ENCODE data around the gene VSIG4. TPM values are rescaled to one million over a fixed set of nuclear protein-coding genes. Genes with fewer than 3 reads are reported as not detected.

Gene VSIG4
- polyA plus RNA-seq, 1 of the 3 experiments (the other 2 are of a cell fraction), result not detected

- no peak for TF ChIP-seq FOXM1 (IDR thresholded peaks at IDR 0.05; ENCODE audit: low read depth)
- TF ChIP-seq SMC3 (IDR thresholded peaks at IDR 0.05; ENCODE audit: low read depth, low read length), result peak; percentile 56
- TF ChIP-seq, protein P1, sequence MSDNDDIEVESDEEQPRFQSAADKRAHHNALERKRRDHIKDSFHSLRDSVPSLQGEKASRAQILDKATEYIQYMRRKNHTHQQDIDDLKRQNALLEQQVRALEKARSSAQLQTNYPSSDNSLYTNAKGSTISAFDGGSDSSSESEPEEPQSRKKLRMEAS (IDR thresholded peaks at IDR 0.05; ENCODE audit: low read depth), result no peak
- TF ChIP-seq, protein P2, sequence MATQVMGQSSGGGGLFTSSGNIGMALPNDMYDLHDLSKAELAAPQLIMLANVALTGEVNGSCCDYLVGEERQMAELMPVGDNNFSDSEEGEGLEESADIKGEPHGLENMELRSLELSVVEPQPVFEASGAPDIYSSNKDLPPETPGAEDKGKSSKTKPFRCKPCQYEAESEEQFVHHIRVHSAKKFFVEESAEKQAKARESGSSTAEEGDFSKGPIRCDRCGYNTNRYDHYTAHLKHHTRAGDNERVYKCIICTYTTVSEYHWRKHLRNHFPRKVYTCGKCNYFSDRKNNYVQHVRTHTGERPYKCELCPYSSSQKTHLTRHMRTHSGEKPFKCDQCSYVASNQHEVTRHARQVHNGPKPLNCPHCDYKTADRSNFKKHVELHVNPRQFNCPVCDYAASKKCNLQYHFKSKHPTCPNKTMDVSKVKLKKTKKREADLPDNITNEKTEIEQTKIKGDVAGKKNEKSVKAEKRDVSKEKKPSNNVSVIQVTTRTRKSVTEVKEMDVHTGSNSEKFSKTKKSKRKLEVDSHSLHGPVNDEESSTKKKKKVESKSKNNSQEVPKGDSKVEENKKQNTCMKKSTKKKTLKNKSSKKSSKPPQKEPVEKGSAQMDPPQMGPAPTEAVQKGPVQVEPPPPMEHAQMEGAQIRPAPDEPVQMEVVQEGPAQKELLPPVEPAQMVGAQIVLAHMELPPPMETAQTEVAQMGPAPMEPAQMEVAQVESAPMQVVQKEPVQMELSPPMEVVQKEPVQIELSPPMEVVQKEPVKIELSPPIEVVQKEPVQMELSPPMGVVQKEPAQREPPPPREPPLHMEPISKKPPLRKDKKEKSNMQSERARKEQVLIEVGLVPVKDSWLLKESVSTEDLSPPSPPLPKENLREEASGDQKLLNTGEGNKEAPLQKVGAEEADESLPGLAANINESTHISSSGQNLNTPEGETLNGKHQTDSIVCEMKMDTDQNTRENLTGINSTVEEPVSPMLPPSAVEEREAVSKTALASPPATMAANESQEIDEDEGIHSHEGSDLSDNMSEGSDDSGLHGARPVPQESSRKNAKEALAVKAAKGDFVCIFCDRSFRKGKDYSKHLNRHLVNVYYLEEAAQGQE (IDR thresholded peaks at IDR 0.05; ENCODE audit: low read depth, low read length), result no peak
- TF ChIP-seq, protein P3, sequence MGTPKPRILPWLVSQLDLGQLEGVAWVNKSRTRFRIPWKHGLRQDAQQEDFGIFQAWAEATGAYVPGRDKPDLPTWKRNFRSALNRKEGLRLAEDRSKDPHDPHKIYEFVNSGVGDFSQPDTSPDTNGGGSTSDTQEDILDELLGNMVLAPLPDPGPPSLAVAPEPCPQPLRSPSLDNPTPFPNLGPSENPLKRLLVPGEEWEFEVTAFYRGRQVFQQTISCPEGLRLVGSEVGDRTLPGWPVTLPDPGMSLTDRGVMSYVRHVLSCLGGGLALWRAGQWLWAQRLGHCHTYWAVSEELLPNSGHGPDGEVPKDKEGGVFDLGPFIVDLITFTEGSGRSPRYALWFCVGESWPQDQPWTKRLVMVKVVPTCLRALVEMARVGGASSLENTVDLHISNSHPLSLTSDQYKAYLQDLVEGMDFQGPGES (IDR thresholded peaks at IDR 0.05; ENCODE audit: low read depth, low read length), result no peak
- no peak for TF ChIP-seq NRF1 (IDR thresholded peaks at IDR 0.05; ENCODE audit: low read depth, low read length)
- TF ChIP-seq POLR2AphosphoS5 (IDR thresholded peaks at IDR 0.05; ENCODE audit: low read depth, low read length), result no peak
- TF ChIP-seq FOSL2 (IDR thresholded peaks at IDR 0.05; ENCODE audit: borderline replicate concordance, low read depth), result no peak
- TF ChIP-seq RFX5 (IDR thresholded peaks at IDR 0.05; ENCODE audit: low read length), result peak; percentile 81; the same call in 1 of the 2 replicates
- peak; percentile 66 for TF ChIP-seq RAD21 (IDR thresholded peaks at IDR 0.05; ENCODE audit: low read length)
- TF ChIP-seq, protein P4, sequence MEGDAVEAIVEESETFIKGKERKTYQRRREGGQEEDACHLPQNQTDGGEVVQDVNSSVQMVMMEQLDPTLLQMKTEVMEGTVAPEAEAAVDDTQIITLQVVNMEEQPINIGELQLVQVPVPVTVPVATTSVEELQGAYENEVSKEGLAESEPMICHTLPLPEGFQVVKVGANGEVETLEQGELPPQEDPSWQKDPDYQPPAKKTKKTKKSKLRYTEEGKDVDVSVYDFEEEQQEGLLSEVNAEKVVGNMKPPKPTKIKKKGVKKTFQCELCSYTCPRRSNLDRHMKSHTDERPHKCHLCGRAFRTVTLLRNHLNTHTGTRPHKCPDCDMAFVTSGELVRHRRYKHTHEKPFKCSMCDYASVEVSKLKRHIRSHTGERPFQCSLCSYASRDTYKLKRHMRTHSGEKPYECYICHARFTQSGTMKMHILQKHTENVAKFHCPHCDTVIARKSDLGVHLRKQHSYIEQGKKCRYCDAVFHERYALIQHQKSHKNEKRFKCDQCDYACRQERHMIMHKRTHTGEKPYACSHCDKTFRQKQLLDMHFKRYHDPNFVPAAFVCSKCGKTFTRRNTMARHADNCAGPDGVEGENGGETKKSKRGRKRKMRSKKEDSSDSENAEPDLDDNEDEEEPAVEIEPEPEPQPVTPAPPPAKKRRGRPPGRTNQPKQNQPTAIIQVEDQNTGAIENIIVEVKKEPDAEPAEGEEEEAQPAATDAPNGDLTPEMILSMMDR (IDR thresholded peaks at IDR 0.05), result peak; percentile 65
- Histone ChIP-seq H3K79me2 (ENCODE audit: insufficient read depth) (no peaks in the 10 kb centered on the region), H3K27me3 (ENCODE audit: insufficient read depth) (no peaks in the 10 kb centered on the region; the same call in 1 of the 2 replicates), H2AFZ (ENCODE audit: low read depth) (no peak overlapping the region), H3K9ac (no peak overlapping the region), H3K4me1 (ENCODE audit: control insufficient read depth in 1 of 2, insufficient read depth in 2 of 2, low read depth in 1 of 2, low read length in 1 of 2) (no peaks in the 10 kb centered on the region), H3K4me2 (no peak overlapping the region), H3K9me3 (no peaks in the 10 kb centered on the region), H3F3A (replicated peaks; ENCODE audit: insufficient read depth) (no peaks in the 10 kb centered on the region), H3K9me2 (no peaks in the 10 kb centered on the region), H4K20me1 (ENCODE audit: insufficient read depth) (no peaks in the 10 kb centered on the region), H3K27ac (ENCODE audit: low read depth in 2 of 2, low read length in 1 of 2) (no peak overlapping the region), H3K36me3 (replicated peaks in 1 of 2; ENCODE audit: control insufficient read depth in 1 of 2, insufficient read depth in 2 of 2, low read length in 1 of 2) (no peaks in the 10 kb centered on the region), H3K4me3 (ENCODE audit: low read depth in 2 of 2, low read length in 1 of 2) (no peak overlapping the region)
- WGBS (ENCODE audit: low lambda C conversion rate), result 11% methylated on average over 4 of the region's 5 CpGs
- ChIA-PET CTCF (interaction anchor here (1.8 kb wide), 1 partner anchor 406 kb away, joined by 4 read pairs; no protein-coding TSS in a partner anchor), POLR2A (no interaction called here)
- DNase-seq, result peak; percentile 15
These were observed 53.8 kb downstream of the VSIG4 start for GRCh38 chrX:65985922-65986588.

Measured in SK-N-SH (cell line).